T-helper 9 cell (primary cell): ENCODE measurements around the gene EBLN2.
"Not testable (repeated sequence)": the region's sequence is repeated elsewhere in the genome, so short reads cannot be mapped to it uniquely, and the experiment has no call there.

Experiments used
- DNase-seq: peaks from one replicate; pipeline ENCODE4 v3.0.0-alpha.2; 2020

Gene EBLN2

GRCh38 chr3:73066243-73066642, 4.8 kb downstream of the EBLN2 start:
- DNase-seq, result not testable (repeated sequence)

DNA sequence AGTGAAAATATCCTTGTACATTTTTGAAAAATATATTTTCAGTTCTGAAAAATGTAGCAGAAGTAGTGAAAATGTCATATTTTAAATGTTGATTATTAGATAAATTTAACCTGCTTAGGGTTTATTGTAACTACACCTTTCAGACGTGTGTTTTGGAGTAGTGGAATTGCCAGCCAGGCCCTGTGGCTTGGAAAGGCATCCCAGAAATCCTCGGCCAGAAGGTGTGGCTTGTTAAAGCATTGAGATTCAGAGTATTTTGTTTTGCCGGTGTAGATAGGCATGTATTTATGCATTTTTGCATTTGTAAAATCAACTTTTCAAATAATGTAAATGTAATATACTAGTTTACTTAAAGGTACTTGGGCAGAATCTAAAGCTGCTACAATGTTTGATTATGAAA, 7.0 kb downstream of the EBLN2 start:
- no peak for DNase-seq

DNA sequence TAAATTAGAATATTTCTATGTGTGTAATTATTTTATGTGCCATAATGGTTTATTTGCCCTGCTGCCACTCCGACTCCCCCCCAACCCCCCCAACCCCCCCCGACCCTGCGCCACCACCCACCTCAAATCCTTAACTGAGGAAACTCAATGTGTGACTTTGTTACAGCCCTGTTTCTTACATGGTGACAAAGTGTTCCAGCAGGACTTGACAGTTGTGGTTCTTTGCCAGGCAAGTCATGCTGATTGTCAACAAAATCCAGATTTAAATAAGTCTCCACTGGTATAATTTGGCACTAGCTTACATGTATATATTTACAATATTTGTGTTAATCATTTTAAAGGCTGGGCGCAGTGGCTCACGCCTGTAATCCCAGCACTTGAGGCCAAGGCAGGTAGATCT, 7.7 kb downstream of the EBLN2 start:
- no peak for DNase-seq

DNA sequence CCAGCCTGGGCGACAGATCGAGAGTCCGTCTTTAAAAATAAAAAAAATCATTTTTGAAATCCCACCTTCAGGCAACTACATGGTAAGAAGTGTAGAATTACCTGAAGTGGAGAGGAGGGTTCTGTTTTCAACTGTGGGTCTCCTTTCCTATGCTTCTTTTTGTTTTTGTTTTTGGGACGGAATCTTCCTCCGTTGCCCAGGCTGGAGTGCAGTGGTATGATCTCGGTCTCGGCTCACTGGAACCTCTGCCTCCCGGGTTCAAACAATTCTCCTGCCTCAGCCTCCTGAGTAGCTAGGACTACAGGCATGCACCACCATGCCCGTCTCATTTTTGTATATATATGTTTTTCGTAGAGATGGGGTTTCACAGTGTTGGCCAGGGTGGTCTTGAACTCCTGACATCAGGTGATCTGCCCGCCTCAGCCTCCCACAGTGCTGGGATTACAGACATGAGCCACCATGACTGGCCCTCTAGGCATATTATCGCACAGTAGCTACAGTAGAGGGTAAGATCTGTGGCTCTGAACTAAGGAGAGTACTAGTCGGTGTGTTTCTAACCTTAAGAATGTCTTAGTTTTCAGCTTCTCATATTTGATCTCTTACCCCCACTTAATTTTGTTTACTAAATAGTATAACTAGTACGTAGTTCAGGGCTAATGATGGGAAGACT, 8.5 kb downstream of the EBLN2 start:
- no peak for DNase-seq

DNA sequence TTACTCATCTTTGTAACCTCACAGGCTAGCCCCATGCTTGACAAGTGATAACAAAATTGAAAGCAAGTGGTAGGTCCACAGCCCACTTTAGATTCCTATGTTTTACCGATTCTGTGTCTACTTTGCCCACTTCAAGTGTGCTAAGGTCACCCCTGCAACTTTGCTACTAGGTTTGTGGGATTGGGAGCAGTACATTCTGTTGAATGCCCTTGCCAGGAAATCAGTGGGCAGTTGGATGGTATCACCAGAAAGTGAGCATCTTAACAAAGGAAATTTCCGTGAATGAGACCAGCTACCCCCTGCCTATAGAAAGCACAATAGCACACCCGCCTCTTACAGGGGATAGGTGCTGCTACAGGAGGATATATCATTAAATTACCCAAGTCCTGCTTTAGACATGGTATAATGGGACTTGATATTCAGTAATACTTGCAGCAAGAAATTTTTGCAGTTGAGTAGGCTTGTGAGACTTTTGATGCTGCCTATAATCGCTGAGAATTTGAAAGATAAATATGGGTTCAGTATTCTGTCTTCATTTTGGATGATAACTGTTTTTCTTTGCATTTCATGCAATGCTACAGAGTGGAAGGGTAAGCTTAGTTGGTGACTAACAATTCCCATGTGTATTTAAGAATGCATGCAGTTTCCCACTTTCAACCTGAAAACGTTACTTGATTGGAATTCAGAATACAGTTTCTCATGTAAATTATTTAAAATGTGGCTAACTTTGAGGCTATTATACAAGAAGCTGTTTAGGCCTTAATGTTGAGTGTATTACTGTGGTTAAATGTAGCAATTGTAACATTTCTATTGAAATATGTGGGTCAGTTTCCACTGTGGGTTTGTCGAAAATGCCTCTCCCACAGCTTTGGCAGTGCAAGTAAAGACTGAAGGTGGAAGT, 9.5 kb downstream of the EBLN2 start:
- DNase-seq, result no peak

- DNase-seq, result no peak
Observed at GRCh38 chr3:73071952-73072351, 10.5 kb downstream of the EBLN2 start.

DNA sequence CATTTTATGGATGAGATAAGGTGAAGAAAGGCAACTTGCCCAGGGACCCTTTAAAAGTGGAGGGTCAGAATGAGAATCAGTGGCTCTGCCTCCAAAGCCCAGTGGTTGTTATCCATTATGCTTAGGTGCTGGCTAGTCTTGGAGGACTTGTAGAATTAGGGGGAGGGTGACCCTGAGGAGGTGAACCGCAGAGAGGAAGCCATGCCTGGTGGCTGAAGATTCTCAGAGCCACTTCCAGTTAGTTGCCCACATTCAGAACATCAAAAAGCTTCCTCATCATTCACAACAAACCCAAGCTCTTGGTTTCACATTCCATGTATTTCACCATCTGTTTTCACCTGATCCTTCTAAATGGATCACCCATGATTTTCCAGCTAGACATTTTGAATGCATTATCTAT, 11.2 kb downstream of the EBLN2 start:
- DNase-seq, result no peak

DNA sequence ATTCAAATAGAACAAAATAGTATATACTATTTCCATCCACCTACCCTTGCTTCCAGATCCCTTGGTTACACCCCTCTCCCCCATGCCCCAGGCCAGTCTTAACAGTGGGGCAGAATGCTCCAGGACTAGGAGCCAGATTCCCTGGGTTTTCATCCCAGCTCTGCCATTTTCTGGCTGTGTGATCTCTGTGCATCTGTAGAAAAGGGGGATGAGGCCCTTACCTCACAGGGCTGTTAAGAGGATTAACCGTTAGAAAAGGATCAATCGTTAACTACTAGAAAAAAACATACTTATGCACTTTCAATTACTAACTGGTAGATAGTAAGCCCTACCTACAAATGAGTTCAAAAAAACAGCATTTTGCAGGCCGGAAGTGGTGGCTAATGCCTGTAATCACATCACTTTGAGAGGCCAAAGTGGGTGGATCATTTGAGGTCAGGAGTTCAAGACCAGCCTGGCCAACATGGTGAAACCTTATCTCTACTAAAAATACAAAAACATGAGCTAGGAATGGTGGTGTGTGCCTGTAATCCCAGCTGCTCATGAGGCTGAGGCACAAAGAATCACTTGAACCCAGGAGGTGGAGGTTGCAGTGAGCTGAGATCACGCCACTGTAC, 11.7 kb downstream of the EBLN2 start:
- DNase-seq, result no peak

- DNase-seq, result no peak
Observed at GRCh38 chr3:73074781-73075180, 13.3 kb downstream of the EBLN2 start.

GRCh38 chr3:73080216-73080966, 18.9 kb downstream of the EBLN2 start:
- DNase-seq, result no peak

- DNase-seq, result no peak
Observed at GRCh38 chr3:73081140-73081539, 19.7 kb downstream of the EBLN2 start.

DNA sequence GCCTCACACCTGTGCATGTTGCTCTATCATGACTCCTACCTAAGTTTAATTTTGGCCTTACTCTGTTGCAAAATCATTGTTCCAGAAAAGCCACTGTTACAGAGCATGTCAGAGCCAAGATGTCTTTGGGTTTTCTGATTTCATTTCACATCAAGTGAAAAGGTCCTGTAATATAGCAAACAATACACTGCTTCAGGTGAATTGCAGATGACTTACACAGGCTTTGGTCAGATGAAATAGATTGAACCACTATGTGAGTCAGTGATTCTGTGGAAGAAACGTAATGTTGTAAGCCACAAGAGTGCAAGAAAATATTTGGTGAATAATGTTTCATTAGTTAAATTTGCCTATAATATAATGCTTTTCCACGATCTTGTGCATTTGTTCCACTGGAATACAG, 22.7 kb downstream of the EBLN2 start:
- no peak for DNase-seq

DNA sequence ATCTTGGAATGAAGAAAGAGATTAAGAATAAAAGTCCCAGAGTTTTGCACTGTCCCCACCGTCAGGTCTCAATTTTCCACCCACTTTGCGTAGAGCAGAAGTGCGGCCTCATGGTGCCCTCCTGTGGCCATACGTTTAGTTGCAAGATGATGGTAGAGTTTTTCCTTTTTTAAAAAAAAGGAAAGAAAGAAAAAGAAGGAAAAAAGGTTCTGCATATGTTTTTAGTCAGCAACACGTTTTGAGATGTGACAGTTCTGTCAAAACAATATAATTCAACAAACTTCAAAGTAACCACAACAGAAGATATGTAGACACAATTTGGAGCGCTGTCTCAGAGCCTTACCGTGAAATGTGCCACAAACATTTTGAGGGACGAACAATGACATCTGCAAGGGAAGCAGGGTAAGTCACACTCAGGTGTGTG, 24.6 kb downstream of the EBLN2 start:
- peak; percentile 36 for DNase-seq

DNA sequence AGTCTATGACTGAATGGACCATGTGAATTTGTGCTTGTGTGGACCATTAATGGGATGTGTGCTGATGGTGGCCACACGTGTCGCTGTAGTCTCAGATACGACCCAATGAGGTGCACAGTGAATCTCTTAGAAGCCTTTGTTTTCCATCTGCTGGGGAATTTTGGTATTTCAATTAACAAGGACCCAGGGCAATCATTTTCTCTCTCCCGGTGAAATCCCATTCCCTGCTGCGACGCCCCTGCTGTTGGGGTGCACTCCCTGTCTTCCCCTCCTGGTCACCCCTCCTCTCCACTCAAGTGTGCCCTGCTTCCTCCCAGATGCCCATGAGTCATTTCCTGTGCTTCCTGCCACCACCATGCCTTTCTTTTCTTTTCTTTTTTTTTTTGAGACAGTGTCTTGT, 32.7 kb downstream of the EBLN2 start:
- no peak for DNase-seq

DNA sequence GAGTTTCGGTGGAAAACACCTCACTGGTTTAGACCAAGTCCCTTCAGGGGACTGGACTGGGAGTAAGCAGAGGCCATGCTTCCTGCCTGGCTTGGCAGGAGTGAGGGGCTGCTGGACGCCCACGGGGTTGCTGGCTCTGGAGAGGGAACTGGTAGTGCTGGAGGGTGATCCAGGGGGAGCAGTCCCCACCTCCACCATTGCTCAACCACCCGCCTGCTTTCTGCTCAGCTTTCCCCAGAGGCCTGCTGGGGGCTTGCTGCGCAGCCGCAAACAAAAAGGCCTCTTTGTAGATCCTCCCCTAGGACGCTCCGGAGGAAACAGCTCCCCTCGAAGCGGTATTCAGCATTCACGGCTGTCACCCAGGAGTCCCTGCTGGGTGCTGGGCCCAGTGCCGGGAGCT, 33.5 kb downstream of the EBLN2 start:
- no peak for DNase-seq

DNA sequence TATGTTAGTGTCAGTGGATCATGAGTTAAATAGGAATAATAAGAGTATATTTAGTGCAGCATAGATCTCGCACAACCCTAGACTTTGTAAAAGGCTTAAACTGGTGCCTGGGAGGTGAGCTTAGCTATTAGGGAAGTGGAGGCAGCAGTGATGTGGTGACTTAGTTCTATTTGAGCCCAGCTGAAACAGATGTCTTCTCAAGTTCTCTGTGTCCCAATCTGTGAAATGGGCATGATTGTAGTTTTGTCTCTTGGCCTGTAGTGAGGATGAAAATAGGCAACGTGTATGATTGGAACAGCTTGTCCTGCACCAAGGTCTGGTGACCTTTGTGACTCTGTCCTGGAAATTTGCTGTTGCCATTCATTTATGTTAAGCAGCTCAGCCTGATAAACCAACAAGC, 34.7 kb downstream of the EBLN2 start:
- DNase-seq, result no peak

- no peak for DNase-seq
Observed at GRCh38 chr3:73098026-73098425, 36.6 kb downstream of the EBLN2 start.

GRCh38 chr3:73098873-73099272, 37.4 kb downstream of the EBLN2 start:
- DNase-seq, result no peak

DNA sequence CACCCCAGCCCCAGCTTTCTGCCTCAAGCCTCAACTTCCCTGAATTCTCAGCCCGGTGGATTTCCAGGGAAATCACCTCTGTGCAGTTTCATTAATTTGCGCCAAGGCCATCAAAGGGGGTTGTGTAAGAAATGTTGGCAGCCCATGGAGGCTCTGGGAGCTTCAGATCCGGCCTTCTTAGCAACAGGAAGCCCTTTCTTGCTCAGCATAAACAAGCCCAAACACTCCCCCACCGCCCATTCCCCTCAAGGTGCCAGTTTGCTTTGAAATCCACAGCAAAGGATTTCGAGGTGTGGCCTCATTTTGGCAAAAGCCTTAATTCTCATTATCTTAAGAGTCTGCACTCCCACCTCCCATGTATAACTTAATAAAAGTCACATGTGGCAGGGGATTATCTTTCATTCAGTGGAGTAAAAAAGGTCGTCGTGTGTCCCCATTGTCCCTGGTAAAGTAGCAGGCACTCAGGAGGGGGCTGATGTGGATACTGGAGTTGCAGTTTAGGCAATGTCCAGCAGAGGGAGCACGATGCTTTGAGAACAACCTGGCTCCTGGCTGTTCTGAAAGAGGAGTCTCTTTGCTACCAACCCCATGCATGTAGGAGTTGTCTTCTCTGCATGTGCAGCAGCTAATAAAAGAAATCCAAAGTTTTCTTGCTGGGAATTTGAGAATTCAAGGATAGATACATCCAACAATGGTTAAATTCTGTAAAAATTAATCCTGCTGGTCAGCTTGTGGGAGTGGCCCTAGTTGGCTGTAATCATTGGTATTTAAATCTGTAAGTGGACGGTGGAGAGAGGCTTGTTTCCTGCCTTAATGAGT, 39.5 kb downstream of the EBLN2 start:
- peak; percentile 70 for DNase-seq

DNA sequence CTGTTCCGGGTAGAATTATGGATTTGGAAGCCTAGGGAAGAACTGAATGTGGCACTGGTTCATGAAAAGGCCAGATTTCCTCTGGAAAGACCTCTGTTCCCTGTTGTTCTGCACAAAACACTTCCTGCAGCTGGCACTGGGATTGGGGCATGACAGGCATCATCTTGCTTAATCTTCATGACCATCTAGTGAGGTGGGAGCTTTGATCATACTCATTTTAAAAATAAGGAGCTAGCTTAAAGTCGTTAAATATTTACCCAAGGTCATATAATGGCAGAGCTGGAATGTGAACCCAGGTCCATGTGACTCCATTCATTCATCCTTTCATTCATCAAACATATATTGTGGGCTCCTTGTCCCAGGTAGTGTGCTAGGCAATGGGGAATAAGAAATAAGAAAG, 40.4 kb downstream of the EBLN2 start:
- DNase-seq, result no peak

GRCh38 chr3:73107215-73107614, 45.8 kb downstream of the EBLN2 start:
- DNase-seq, result no peak

- DNase-seq, result no peak
Observed at GRCh38 chr3:73107676-73108187, 46.3 kb downstream of the EBLN2 start.
